Fibroblast of mammary gland (primary cell): Measurements from ENCODE around the gene ABCA1.
"Not testable (repeated sequence)": the region's sequence is repeated elsewhere in the genome, so short reads cannot be mapped to it uniquely, and the experiment has no call there.

Experiments
- DNase-seq: peaks from one replicate; pipeline ENCODE4 v3.0.0-alpha.2; 2010; ENCODE audit warnings: low read depth
- H3K4me3 ChIP-seq: 2 replicates; pipeline ENCODE4 v1.5.1; 2011; ENCODE audit warnings: low read depth, mild to moderate bottlenecking, low read length, moderate library complexity; ENCODE audit not compliant: control insufficient read depth
- CTCF ChIP-seq: conservative IDR thresholded peaks from 2 replicates; pipeline ENCODE4 v1.5.1; 2011; ENCODE audit warnings: low read depth, low read length, inconsistent platforms; ENCODE audit not compliant: control insufficient read depth, insufficient read depth

ABCA1 gene

GRCh38 chr9:104931256-104931655 is 3.3 kb upstream of the ABCA1 start:
- no peak for DNase-seq
- no peak overlapping the region for H3K4me3 ChIP-seq
- no peak for TF ChIP-seq CTCF

GRCh38 chr9:104927216-104927911 is 591 bp downstream of the ABCA1 start:
- DNase-seq = peak; percentile 51
- peak overlapping the region; percentile 71 for H3K4me3 ChIP-seq
- no peak for TF ChIP-seq CTCF

- no peak for TF ChIP-seq CTCF
- no peak overlapping the region for H3K4me3 ChIP-seq
- DNase-seq = no peak
Measured at GRCh38 chr9:104923740-104924139, 4.2 kb downstream of the ABCA1 start.

- TF ChIP-seq CTCF = no peak
- H3K4me3 ChIP-seq = no peak overlapping the region
- DNase-seq = peak; percentile 73
Measured at GRCh38 chr9:104923289-104923688, 4.7 kb downstream of the ABCA1 start.

- not testable (repeated sequence) for H3K4me3 ChIP-seq, DNase-seq
Measured at GRCh38 chr9:104922748-104923147, 5.2 kb downstream of the ABCA1 start.

GRCh38 chr9:104921067-104921741 is 6.8 kb downstream of the ABCA1 start:
- DNase-seq = no peak
- H3K4me3 ChIP-seq = no peak overlapping the region
- no peak for TF ChIP-seq CTCF

GRCh38 chr9:104915753-104916152 is 12.2 kb downstream of the ABCA1 start:
- no peak overlapping the region for H3K4me3 ChIP-seq
- no peak for TF ChIP-seq CTCF
- no peak for DNase-seq
